HEK293 (cell line): ENCODE results near the gene CCHCR1.
A peak's percentile ranks its signal among the peaks of the same experiment; 100 is the strongest.

Source experiments
- CTCF ChIA-PET: fragments of 350-600 bp; formaldehyde crosslinking; extraction: SDS; loops from one replicate; lab custom pipeline; 2021; ENCODE audit warnings: antibody characterized with exemption; lab: Yijun Ruan, JAX
- POLR2A ChIA-PET: fragments of 300-600 bp; formaldehyde crosslinking; extraction: SDS; loops from one replicate; lab custom pipeline; 2020; ENCODE audit warnings: antibody characterized with exemption, inconsistent platforms; lab: Yijun Ruan, JAX
- H3K27ac ChIP-seq: fragments of 200-500 bp; sonication (Bioruptor generic); 2 replicates; pipeline ENCODE4 v1.5.1; 2014; ENCODE audit warnings: low read depth, low read length, control low read depth, inconsistent platforms; ENCODE audit errors: extremely low read depth
- H3K36me3 ChIP-seq, 2 experiments: fragments of 200-500 bp in 1 of 2; sonication (Bioruptor generic) in 1 of 2; 1 replicate in 1 of 2; 2 replicates in 1 of 2; pipeline ENCODE4 v1.5.1; 2014 to 2017; ENCODE audit warnings: inconsistent platforms in 2 of 2, low read length in 2 of 2; ENCODE audit not compliant: control insufficient read depth in 2 of 2, insufficient read depth in 1 of 2
- H3K4me1 ChIP-seq: fragments of 200-500 bp; sonication (Bioruptor generic); 2 replicates; pipeline ENCODE4 v1.5.1; 2014; ENCODE audit warnings: mild to moderate bottlenecking, low read length, inconsistent platforms; ENCODE audit not compliant: control insufficient read depth, insufficient read depth
- H3K4me3 ChIP-seq: 2 replicates; pipeline ENCODE4 v1.5.1; 2011; ENCODE audit warnings: low read depth, mild to moderate bottlenecking, control low read depth, low read length, moderate library complexity
- H3K9me3 ChIP-seq: fragments of 200-500 bp; sonication (Bioruptor generic); 2 replicates; pipeline ENCODE4 v1.5.1; 2014; ENCODE audit warnings: low read depth, low read length, inconsistent platforms; ENCODE audit not compliant: control insufficient read depth, insufficient read depth
- OSR2 ChIP-seq: fragments of 450-650 bp; formaldehyde crosslinking; IDR thresholded peaks from 2 replicates; pipeline ENCODE4 v1.5.1; 2016; ENCODE audit warnings: missing biosample characterization, missing genetic modification characterization
- SALL2 ChIP-seq: fragments of 450-650 bp; formaldehyde crosslinking; IDR thresholded peaks from 2 replicates; pipeline ENCODE4 v1.5.0; 2017; ENCODE audit warnings: missing biosample characterization, mild to moderate bottlenecking, missing genetic modification characterization, borderline replicate concordance
- ZBTB48 ChIP-seq: fragments of 450-650 bp; formaldehyde crosslinking; IDR thresholded peaks from 2 replicates; pipeline ENCODE4 v1.5.1; 2016; ENCODE audit warnings: missing biosample characterization, missing genetic modification characterization
- ZFP41 ChIP-seq: fragments of 450-650 bp; formaldehyde crosslinking; IDR thresholded peaks from 2 replicates; pipeline ENCODE4 v1.5.1; 2016; ENCODE audit warnings: missing biosample characterization, missing genetic modification characterization, borderline replicate concordance
- ZFP69B ChIP-seq: fragments of 450-650 bp; formaldehyde crosslinking; IDR thresholded peaks from 2 replicates; pipeline ENCODE4 v1.5.1; 2016; ENCODE audit warnings: missing biosample characterization, missing genetic modification characterization
- ZNF10 ChIP-seq: fragments of 450-650 bp; formaldehyde crosslinking; IDR thresholded peaks from 2 replicates; pipeline ENCODE4 v1.5.1; 2017; ENCODE audit warnings: missing biosample characterization, missing genetic modification characterization
- ZNF112 ChIP-seq: fragments of 450-650 bp; formaldehyde crosslinking; IDR thresholded peaks from 2 replicates; pipeline ENCODE4 v1.5.0; 2017; ENCODE audit warnings: missing biosample characterization, missing genetic modification characterization
- ZNF140 ChIP-seq: fragments of 450-650 bp; formaldehyde crosslinking; IDR thresholded peaks from 2 replicates; pipeline ENCODE4 v1.5.1; 2016; ENCODE audit warnings: missing biosample characterization, missing genetic modification characterization
- ZNF23 ChIP-seq: fragments of 450-650 bp; formaldehyde crosslinking; IDR thresholded peaks from 2 replicates; pipeline ENCODE4 v1.5.1; 2016; ENCODE audit warnings: missing biosample characterization, missing genetic modification characterization, borderline replicate concordance
- ZNF37A ChIP-seq: fragments of 450-650 bp; IDR thresholded peaks from 2 replicates; pipeline ENCODE4 v1.5.1; 2018; ENCODE audit warnings: missing biosample characterization, missing genetic modification characterization
- ZNF394 ChIP-seq: fragments of 450-650 bp; formaldehyde crosslinking; IDR thresholded peaks from 2 replicates; pipeline ENCODE4 v1.5.1; 2016; ENCODE audit warnings: missing biosample characterization, missing genetic modification characterization, mild to moderate bottlenecking, moderate library complexity, borderline replicate concordance
- ZNF404 ChIP-seq: fragments of 450-650 bp; formaldehyde crosslinking; IDR thresholded peaks from 2 replicates; pipeline ENCODE4 v1.5.1; 2017; ENCODE audit warnings: missing biosample characterization, missing genetic modification characterization
- ZNF48 ChIP-seq: fragments of 450-650 bp; formaldehyde crosslinking; IDR thresholded peaks from 2 replicates; pipeline ENCODE4 v1.5.1; 2016; ENCODE audit warnings: missing biosample characterization, missing genetic modification characterization
- ZNF521 ChIP-seq: fragments of 450-650 bp; formaldehyde crosslinking; IDR thresholded peaks from 2 replicates; pipeline ENCODE4 v1.5.1; 2017; ENCODE audit warnings: missing biosample characterization, mild to moderate bottlenecking, missing genetic modification characterization
- ZNF623 ChIP-seq: fragments of 450-650 bp; formaldehyde crosslinking; IDR thresholded peaks from 2 replicates; pipeline ENCODE4 v1.5.1; 2016; ENCODE audit warnings: missing biosample characterization, missing genetic modification characterization
- ZNF677 ChIP-seq: fragments of 450-650 bp; IDR thresholded peaks from 2 replicates; pipeline ENCODE4 v1.5.0; 2018; ENCODE audit warnings: missing biosample characterization, mild to moderate bottlenecking, missing genetic modification characterization, moderate library complexity
- ZNF837 ChIP-seq: fragments of 450-650 bp; formaldehyde crosslinking; IDR thresholded peaks from 2 replicates; pipeline ENCODE4 v1.5.1; 2016; ENCODE audit warnings: missing biosample characterization, missing genetic modification characterization
- TF ChIP-seq, protein P1 (sequence below): fragments of 450-650 bp; formaldehyde crosslinking; IDR thresholded peaks from 2 replicates; pipeline ENCODE4 v1.5.1; 2017; ENCODE audit warnings: missing biosample characterization, missing genetic modification characterization
- TF ChIP-seq, protein P2 (sequence below): fragments of 450-650 bp; formaldehyde crosslinking; IDR thresholded peaks from 2 replicates; pipeline ENCODE4 v1.5.1; 2017; ENCODE audit warnings: missing biosample characterization, missing genetic modification characterization
- TF ChIP-seq, protein P3 (sequence below): fragments of 450-650 bp; formaldehyde crosslinking; IDR thresholded peaks from 2 replicates; pipeline ENCODE4 v1.5.1; 2016; ENCODE audit warnings: missing biosample characterization, missing genetic modification characterization, borderline replicate concordance
- TF ChIP-seq, protein P4 (sequence below): fragments of 450-650 bp; formaldehyde crosslinking; conservative IDR thresholded peaks from 2 replicates; pipeline ENCODE4 v1.5.1; 2016; ENCODE audit warnings: low read depth, missing biosample characterization, missing genetic modification characterization

The CCHCR1 gene

DNA sequence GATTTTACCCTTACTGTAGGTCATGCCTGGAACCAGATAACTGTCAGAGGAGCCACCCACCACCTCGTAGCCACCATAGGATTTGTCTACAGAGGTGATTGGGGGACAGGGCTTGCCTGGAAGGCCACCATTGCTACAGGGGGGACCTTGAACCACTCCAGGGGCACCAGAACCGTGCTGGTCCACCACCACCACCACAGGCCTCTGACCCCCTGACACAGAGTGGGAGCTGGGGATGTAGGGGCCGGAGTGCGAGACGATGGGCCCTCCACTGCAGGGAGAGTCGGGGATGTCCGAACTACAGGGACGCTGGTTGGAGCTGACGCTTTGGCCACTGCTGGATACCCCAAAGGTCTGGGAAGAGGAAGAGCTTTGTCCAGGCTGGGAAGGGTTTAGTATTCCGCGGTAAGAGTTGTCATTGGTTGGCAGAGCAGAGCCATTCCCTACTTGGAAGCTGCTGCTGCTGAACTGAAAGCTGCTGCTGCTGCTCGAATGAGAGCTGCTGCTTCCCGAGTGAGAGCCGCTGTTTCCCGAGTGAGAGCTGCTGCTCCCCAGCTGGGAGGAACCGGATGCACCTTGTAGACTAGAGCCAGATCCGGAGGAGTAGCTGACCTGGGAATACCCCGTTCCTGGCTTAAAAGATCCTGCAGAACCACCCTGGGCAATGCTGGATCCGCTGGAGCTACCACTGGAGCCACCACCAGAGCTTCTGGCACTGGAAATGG is 40.8 kb downstream of the CCHCR1 start:
- H3K36me3 ChIP-seq: no peaks in the 10 kb centered on the region
- no peak overlapping the region for H3K4me3 ChIP-seq
- TF ChIP-seq ZNF677: no peak
- TF ChIP-seq ZNF23 (tag by site-specific recombination): no peak
- no peak for TF ChIP-seq ZNF623 (tag by site-specific recombination)
- TF ChIP-seq, protein P1, sequence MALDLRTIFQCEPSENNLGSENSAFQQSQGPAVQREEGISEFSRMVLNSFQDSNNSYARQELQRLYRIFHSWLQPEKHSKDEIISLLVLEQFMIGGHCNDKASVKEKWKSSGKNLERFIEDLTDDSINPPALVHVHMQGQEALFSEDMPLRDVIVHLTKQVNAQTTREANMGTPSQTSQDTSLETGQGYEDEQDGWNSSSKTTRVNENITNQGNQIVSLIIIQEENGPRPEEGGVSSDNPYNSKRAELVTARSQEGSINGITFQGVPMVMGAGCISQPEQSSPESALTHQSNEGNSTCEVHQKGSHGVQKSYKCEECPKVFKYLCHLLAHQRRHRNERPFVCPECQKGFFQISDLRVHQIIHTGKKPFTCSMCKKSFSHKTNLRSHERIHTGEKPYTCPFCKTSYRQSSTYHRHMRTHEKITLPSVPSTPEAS (tag by site-specific recombination): no peak
- TF ChIP-seq ZFP41 (tag by site-specific recombination): no peak
- peak; percentile 66 for TF ChIP-seq OSR2 (tag by site-specific recombination)
- no peak for TF ChIP-seq ZNF394 (tag by site-specific recombination)
- TF ChIP-seq ZNF521 (tag by site-specific recombination): no peak
- TF ChIP-seq ZNF112 (tag by site-specific recombination): no peak
- TF ChIP-seq, protein P2, sequence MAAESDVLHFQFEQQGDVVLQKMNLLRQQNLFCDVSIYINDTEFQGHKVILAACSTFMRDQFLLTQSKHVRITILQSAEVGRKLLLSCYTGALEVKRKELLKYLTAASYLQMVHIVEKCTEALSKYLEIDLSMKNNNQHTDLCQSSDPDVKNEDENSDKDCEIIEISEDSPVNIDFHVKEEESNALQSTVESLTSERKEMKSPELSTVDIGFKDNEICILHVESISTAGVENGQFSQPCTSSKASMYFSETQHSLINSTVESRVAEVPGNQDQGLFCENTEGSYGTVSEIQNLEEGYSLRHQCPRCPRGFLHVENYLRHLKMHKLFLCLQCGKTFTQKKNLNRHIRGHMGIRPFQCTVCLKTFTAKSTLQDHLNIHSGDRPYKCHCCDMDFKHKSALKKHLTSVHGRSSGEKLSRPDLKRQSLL: 0 out of 2 replicates have a peak, but pooled peaks have one; percentile 25
- TF ChIP-seq ZNF404: no peak
- TF ChIP-seq ZNF48 (tag by site-specific recombination): no peak
- TF ChIP-seq, protein P3, sequence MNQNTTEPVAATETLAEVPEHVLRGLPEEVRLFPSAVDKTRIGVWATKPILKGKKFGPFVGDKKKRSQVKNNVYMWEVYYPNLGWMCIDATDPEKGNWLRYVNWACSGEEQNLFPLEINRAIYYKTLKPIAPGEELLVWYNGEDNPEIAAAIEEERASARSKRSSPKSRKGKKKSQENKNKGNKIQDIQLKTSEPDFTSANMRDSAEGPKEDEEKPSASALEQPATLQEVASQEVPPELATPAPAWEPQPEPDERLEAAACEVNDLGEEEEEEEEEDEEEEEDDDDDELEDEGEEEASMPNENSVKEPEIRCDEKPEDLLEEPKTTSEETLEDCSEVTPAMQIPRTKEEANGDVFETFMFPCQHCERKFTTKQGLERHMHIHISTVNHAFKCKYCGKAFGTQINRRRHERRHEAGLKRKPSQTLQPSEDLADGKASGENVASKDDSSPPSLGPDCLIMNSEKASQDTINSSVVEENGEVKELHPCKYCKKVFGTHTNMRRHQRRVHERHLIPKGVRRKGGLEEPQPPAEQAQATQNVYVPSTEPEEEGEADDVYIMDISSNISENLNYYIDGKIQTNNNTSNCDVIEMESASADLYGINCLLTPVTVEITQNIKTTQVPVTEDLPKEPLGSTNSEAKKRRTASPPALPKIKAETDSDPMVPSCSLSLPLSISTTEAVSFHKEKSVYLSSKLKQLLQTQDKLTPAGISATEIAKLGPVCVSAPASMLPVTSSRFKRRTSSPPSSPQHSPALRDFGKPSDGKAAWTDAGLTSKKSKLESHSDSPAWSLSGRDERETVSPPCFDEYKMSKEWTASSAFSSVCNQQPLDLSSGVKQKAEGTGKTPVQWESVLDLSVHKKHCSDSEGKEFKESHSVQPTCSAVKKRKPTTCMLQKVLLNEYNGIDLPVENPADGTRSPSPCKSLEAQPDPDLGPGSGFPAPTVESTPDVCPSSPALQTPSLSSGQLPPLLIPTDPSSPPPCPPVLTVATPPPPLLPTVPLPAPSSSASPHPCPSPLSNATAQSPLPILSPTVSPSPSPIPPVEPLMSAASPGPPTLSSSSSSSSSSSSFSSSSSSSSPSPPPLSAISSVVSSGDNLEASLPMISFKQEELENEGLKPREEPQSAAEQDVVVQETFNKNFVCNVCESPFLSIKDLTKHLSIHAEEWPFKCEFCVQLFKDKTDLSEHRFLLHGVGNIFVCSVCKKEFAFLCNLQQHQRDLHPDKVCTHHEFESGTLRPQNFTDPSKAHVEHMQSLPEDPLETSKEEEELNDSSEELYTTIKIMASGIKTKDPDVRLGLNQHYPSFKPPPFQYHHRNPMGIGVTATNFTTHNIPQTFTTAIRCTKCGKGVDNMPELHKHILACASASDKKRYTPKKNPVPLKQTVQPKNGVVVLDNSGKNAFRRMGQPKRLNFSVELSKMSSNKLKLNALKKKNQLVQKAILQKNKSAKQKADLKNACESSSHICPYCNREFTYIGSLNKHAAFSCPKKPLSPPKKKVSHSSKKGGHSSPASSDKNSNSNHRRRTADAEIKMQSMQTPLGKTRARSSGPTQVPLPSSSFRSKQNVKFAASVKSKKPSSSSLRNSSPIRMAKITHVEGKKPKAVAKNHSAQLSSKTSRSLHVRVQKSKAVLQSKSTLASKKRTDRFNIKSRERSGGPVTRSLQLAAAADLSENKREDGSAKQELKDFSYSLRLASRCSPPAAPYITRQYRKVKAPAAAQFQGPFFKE (tag by site-specific recombination): no peak
- TF ChIP-seq ZBTB48 (tag by site-specific recombination): no peak
- TF ChIP-seq ZNF837: no peak
- H3K9me3 ChIP-seq: no peaks in the 10 kb centered on the region
- peaks cover 7% of the 10 kb centered on the region for H3K4me1 ChIP-seq
- H3K27ac ChIP-seq: no peak overlapping the region
- POLR2A ChIA-PET: interaction anchor here (1.0 kb wide), 1 partner anchor 14 kb away, joined by 3 read pairs; no protein-coding TSS in a partner anchor
- CTCF ChIA-PET: interaction anchor here (0.5 to 8.3 kb wide), 13 partner anchors 10 to 989 kb away, joined by 3 to 60 read pairs (median 3); no protein-coding TSS in a partner anchor

DNA sequence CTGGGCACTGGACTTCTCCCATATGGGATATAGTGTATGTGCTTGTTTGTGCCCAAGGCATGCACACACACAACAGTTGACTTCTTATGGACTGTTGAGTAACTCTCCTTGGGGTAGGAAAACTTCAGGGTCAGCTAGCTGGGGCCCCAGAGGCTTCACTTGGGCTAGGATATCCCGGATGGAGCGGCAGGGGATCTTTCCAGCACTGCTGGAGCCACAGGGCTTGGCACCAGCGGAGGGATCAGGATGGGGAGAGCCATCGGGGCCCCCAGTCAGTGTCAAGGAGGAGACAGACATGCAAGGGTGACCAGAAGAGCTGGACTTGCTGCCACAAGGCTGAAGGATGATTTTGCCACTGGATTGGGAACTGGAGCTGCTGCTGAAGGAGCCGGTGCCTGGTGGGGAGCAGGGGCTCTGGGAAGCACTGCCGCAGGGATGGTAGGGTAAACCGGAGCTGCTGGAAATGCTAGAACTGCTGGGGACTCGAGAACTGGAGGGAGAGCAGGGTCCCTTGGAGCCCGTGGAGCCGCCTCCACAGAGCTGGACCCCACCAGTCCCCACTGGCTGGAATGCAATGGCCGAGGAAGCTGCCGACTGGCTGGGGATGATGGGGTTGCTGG is 41.6 kb downstream of the CCHCR1 start:
- Histone ChIP-seq H3K36me3 (no peaks in the 10 kb centered on the region), H3K9me3 (no peaks in the 10 kb centered on the region), H3K4me3 (no peak overlapping the region), H3K27ac (no peak overlapping the region), H3K4me1 (peaks cover 7% of the 10 kb centered on the region)
- ChIA-PET POLR2A (interaction anchor here (1.0 kb wide), 1 partner anchor 14 kb away, joined by 3 read pairs; no protein-coding TSS in a partner anchor), CTCF (interaction anchor here (0.5 to 8.3 kb wide), 13 partner anchors 11 to 294 kb away, joined by 3 to 60 read pairs (median 3); no protein-coding TSS in a partner anchor)
- TF ChIP-seq ZNF140 (tag by site-specific recombination) (no peak), ZNF10 (tag by site-specific recombination) (no peak), SALL2 (tag by site-specific recombination) (no peak), ZFP69B (no peak), ZNF37A (tag by site-specific recombination) (no peak), ZNF521 (tag by site-specific recombination) (no peak)
- TF ChIP-seq, protein P4, sequence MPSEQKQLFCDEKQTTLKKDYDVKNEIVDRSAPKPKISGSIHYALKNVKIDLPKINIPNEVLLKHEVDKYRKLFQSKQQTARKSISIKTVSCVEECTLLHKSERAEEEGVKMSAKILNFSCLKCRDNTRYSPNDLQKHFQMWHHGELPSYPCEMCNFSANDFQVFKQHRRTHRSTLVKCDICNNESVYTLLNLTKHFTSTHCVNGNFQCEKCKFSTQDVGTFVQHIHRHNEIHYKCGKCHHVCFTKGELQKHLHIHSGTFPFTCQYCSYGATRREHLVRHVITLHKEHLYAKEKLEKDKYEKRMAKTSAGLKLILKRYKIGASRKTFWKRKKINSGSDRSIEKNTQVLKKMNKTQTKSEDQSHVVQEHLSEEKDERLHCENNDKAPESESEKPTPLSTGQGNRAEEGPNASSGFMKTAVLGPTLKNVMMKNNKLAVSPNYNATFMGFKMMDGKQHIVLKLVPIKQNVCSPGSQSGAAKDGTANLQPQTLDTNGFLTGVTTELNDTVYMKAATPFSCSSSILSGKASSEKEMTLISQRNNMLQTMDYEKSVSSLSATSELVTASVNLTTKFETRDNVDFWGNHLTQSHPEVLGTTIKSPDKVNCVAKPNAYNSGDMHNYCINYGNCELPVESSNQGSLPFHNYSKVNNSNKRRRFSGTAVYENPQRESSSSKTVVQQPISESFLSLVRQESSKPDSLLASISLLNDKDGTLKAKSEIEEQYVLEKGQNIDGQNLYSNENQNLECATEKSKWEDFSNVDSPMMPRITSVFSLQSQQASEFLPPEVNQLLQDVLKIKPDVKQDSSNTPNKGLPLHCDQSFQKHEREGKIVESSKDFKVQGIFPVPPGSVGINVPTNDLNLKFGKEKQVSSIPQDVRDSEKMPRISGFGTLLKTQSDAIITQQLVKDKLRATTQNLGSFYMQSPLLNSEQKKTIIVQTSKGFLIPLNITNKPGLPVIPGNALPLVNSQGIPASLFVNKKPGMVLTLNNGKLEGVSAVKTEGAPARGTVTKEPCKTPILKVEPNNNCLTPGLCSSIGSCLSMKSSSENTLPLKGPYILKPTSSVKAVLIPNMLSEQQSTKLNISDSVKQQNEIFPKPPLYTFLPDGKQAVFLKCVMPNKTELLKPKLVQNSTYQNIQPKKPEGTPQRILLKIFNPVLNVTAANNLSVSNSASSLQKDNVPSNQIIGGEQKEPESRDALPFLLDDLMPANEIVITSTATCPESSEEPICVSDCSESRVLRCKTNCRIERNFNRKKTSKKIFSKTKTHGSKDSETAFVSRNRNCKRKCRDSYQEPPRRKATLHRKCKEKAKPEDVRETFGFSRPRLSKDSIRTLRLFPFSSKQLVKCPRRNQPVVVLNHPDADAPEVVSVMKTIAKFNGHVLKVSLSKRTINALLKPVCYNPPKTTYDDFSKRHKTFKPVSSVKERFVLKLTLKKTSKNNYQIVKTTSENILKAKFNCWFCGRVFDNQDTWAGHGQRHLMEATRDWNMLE (tag by site-specific recombination): no peak
